Mucosa of descending colon (tissue), 3 donors: ENCODE measurements around the gene OSGIN1. TPM values are rescaled to one million over a fixed set of nuclear protein-coding genes. Genes with fewer than 3 reads are reported as not detected.

Experiments
- ATAC-seq: fragments of 200-7000 bp; cut with Tn5 transposase; one replicate; pipeline ENCODE4 v1.9.1; 2020; ENCODE audit warnings: mild to moderate bottlenecking, moderate library complexity
- DNase-seq, 3 donors: peaks; one replicate each; pipeline ENCODE4 v3.0.0-alpha.2; 2020
- H3K36me3 ChIP-seq: fragments of 200-600 bp; one replicate; pipeline ENCODE4 v1.8.0; 2021; ENCODE audit warnings: low read depth, mild to moderate bottlenecking
- H3K4me1 ChIP-seq: fragments of 200-600 bp; one replicate; pipeline ENCODE4 v1.8.0; 2021; ENCODE audit warnings: low read depth, mild to moderate bottlenecking
- H3K4me3 ChIP-seq: fragments of 200-600 bp; one replicate; pipeline ENCODE4 v1.8.0; 2021; ENCODE audit warnings: mild to moderate bottlenecking
- H3K9me3 ChIP-seq: fragments of 200-600 bp; one replicate; pipeline ENCODE4 v1.8.0; 2021; ENCODE audit warnings: mild to moderate bottlenecking
- intact Hi-C, 2 donors: fragments of 100-400 bp; cut with DNase I in 1 of 2; cut with micrococcal nuclease in 1 of 2; formaldehyde crosslinking; loops; one replicate each; pipeline versions ENCODE4 v1.11.0 to v1.11.1; 2022; cut with DNase I, micrococcal nuclease
- total RNA-seq, 3 donors: library from RNA; stranded (reverse); fragmentation: NEBNext Ultra II Directional in 2 of 3; extraction: Animal tissue kit (Norgen Biotek cat#: 25700) in 2 of 3; gene quantifications; one replicate each; pipeline versions ENCODE4 v1.2.1 to v1.2.4, GENCODE V29; 2021 to 2023
- TF ChIP-seq, protein P1 (sequence below): fragments of 200-600 bp; IDR thresholded peaks from one replicate; pipeline ENCODE4 v1.8.0; 2022; ENCODE audit warnings: antibody characterized with exemption, mild to moderate bottlenecking
- donor health status: DM: no; HTN: no; CAD: no; lungs with moderate emphysema.
- donor health status: DM: no; HTN: no; CAD: no.
- donor health status: DM: no; HTN: yes; CAD: no.

OSGIN1 gene
- total RNA-seq, 3 donors from 2014 or later: 11.6 to 15.9 (median 12.2) TPM

DNA sequence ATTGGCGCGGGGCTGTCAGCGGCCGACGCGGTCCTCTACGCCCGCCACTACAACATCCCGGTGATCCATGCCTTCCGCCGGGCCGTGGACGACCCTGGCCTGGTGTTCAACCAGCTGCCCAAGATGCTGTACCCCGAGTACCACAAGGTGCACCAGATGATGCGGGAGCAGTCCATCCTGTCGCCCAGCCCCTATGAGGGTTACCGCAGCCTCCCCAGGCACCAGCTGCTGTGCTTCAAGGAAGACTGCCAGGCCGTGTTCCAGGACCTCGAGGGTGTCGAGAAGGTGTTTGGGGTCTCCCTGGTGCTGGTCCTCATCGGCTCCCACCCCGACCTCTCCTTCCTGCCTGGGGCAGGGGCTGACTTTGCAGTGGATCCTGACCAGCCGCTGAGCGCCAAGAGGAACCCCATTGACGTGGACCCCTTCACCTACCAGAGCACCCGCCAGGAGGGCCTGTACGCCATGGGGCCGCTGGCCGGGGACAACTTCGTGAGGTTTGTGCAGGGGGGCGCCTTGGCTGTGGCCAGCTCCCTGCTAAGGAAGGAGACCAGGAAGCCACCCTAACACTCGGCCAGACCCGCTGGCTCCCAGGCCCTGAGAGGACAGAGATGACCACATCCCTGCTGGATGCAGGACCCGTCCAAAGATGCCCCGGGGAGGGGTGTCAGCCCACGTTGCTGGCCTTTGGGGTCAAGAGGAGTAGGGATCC lies 12.6 kb downstream of the OSGIN1 start:
- intact Hi-C loops: loop anchor here (5.0 to 10.0 kb wide), 3 partner anchors 97 to 519 kb away; no protein-coding TSS in a partner anchor
- DNase-seq: no peak
- TF ChIP-seq, protein P1, sequence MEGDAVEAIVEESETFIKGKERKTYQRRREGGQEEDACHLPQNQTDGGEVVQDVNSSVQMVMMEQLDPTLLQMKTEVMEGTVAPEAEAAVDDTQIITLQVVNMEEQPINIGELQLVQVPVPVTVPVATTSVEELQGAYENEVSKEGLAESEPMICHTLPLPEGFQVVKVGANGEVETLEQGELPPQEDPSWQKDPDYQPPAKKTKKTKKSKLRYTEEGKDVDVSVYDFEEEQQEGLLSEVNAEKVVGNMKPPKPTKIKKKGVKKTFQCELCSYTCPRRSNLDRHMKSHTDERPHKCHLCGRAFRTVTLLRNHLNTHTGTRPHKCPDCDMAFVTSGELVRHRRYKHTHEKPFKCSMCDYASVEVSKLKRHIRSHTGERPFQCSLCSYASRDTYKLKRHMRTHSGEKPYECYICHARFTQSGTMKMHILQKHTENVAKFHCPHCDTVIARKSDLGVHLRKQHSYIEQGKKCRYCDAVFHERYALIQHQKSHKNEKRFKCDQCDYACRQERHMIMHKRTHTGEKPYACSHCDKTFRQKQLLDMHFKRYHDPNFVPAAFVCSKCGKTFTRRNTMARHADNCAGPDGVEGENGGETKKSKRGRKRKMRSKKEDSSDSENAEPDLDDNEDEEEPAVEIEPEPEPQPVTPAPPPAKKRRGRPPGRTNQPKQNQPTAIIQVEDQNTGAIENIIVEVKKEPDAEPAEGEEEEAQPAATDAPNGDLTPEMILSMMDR: no peak
- no peaks in the 10 kb centered on the region for H3K9me3 ChIP-seq
- no peak overlapping the region for H3K4me3 ChIP-seq
- H3K36me3 ChIP-seq: no peaks in the 10 kb centered on the region
- H3K4me1 ChIP-seq: no peaks in the 10 kb centered on the region
- ATAC-seq: peak; percentile 7

DNA sequence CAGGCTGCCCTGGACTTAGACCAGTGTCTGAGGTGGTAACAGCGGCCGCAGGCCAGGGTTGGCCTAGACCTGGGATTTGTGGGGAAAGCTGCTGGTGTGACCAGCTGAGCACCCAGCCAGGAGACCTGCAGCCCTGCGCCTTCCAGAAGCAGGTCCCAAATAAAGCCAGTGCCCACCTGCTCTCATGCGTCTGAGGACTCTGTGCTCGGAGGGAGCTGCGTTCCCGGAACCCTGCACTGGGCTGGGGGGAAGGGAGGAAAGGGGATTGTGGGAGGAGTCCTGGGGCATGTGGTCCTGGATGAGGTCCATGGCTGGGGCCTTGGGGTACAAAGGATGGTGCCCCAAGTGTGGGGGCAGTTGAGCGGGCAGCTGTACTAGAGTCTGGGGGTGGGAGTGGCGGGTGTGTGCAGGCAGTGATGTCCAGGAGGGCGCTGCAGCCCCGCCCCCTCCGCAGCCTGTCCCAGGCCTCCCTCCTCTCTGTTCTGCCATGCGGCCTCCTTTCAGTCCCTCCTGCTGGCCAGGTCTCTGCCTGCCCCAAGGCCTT lies 13.2 kb downstream of the OSGIN1 start:
- intact Hi-C loops: loop anchor here (5.0 to 10.0 kb wide), 3 partner anchors 96 to 519 kb away; no protein-coding TSS in a partner anchor
- DNase-seq (no peak), ATAC-seq (no peak)
- H3K36me3 ChIP-seq: no peaks in the 10 kb centered on the region
- TF ChIP-seq, protein P1: no peak
- H3K9me3 ChIP-seq: no peaks in the 10 kb centered on the region
- no peak overlapping the region for H3K4me3 ChIP-seq
- no peaks in the 10 kb centered on the region for H3K4me1 ChIP-seq

DNA sequence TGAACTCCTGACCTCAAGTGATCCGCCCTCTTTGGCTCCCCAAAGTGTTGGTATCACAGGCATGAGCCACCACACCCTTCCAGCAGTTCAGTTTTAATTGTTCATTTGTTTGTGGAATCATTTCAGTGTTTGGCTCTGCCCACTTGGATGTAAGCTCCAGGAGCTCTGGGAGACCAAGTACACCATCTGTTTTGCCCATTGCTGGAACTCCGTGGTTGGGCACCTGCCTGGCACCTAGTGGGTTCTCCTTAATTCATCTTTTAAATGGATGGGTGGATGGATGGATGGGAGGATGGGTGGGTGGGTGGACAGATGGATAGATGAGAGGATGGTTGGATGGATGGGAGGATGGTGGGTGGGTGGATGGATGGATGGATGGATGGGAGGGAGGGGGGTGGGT lies 14.1 kb downstream of the OSGIN1 start:
- intact Hi-C loops: loop anchor here (5.0 to 10.0 kb wide), 3 partner anchors 95 to 518 kb away; no protein-coding TSS in a partner anchor
- DNase-seq: no peak
- Histone ChIP-seq H3K9me3 (no peaks in the 10 kb centered on the region), H3K4me1 (no peaks in the 10 kb centered on the region), H3K4me3 (no peak overlapping the region), H3K36me3 (no peaks in the 10 kb centered on the region)
- no peak for ATAC-seq
- TF ChIP-seq, protein P1: no peak

DNA sequence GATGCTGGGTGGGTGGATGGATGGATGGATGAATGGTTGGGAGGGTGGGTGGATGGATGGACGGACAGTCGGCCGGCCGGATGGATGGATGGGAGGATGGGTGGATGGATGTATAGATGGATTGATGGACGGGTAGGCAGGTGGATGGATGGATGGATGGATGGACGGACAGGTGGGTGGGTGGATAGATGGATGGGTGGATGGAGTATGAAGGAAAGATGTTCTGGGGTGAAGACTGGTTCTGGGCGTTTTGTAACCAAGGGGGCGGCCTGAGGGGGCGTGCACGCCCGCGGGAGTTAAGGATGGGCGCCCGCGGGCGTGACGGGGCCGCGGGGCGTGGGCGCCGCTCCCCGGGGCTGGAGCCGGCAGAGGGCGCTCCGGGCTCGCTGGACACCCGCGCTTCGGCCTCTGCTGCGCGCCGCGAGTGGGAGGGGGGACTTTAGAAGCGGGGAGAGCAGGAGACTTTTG lies 14.8 kb downstream of the OSGIN1 start, which contains the start of gene NECAB2:
TSS of gene NECAB2 (plus strand) at position 407 of the 468 bp plus-strand sequence. CDS start 405 bp downstream, outside the sequence.
- ATAC-seq: peak; percentile 54
- H3K36me3 ChIP-seq: no peaks in the 10 kb centered on the region
- no peaks in the 10 kb centered on the region for H3K4me1 ChIP-seq
- H3K4me3 ChIP-seq: no peak within 1 kb of the TSS
- intact Hi-C loops: loop anchor here (5.0 to 10.0 kb wide), 3 partner anchors 94 to 517 kb away; no protein-coding TSS in a partner anchor
- TF ChIP-seq, protein P1: peak; percentile 32
- no peaks in the 10 kb centered on the region for H3K9me3 ChIP-seq
- peak in 2 of 3 donors; percentile 43 to 53 for DNase-seq

DNA sequence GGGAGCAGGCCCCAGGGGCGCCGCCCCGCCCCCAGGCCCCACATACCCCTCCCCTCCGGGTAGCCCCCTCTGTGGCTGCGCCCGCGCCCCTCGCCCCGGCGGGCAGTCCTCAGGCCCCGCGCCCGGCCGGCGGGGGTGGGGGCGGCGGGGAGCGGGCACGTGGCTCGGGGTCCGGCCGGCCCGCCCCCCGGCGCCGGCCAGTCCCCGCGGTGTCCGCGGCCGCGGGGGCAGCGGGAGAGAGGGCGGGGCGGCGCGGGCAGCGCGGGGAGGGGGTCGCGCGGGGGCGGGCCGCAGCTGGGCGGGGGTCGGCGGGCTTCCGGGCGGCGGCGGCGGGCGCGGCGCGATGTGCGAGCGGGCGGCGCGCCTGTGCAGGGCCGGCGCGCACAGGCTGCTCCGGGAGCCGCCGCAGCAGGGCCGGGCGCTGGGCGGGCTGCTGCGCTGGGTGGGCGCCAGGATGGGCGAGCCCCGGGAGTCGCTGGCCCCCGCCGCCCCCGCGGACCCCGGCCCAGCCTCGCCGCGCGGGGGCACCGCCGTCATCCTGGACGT lies 15.3 kb downstream of the OSGIN1 start:
- intact Hi-C loops: loop anchor here (5.0 to 10.0 kb wide), 3 partner anchors 94 to 516 kb away; no protein-coding TSS in a partner anchor
- TF ChIP-seq, protein P1: no peak
- H3K36me3 ChIP-seq: no peaks in the 10 kb centered on the region

More for the DNA sequence above, 15.3 kb downstream of the OSGIN1 start:
- ATAC-seq: no peak
- no peak for DNase-seq
- no peaks in the 10 kb centered on the region for H3K9me3 ChIP-seq
- H3K4me1 ChIP-seq: no peaks in the 10 kb centered on the region
- H3K4me3 ChIP-seq: no peak overlapping the region
